HEK293 (cell line): ENCODE measurements around the gene SLC22A4.
A peak's percentile ranks its signal among the peaks of the same experiment; 100 is the strongest.

Experiments
- CTCF ChIA-PET: fragments of 350-600 bp; formaldehyde crosslinking; extraction: SDS; loops from one replicate; lab custom pipeline; 2021; ENCODE audit warnings: antibody characterized with exemption; lab: Yijun Ruan, JAX
- POLR2A ChIA-PET: fragments of 300-600 bp; formaldehyde crosslinking; extraction: SDS; loops from one replicate; lab custom pipeline; 2020; ENCODE audit warnings: antibody characterized with exemption, inconsistent platforms; lab: Yijun Ruan, JAX
- H3K27ac ChIP-seq: fragments of 200-500 bp; sonication (Bioruptor generic); 2 replicates; pipeline ENCODE4 v1.5.1; 2014; ENCODE audit warnings: low read depth, low read length, control low read depth, inconsistent platforms; ENCODE audit errors: extremely low read depth
- H3K36me3 ChIP-seq, 2 experiments: fragments of 200-500 bp in 1 of 2; sonication (Bioruptor generic) in 1 of 2; 1 replicate in 1 of 2; 2 replicates in 1 of 2; pipeline ENCODE4 v1.5.1; 2014 to 2017; ENCODE audit warnings: inconsistent platforms in 2 of 2, low read length in 2 of 2; ENCODE audit not compliant: control insufficient read depth in 2 of 2, insufficient read depth in 1 of 2
- H3K4me1 ChIP-seq: fragments of 200-500 bp; sonication (Bioruptor generic); 2 replicates; pipeline ENCODE4 v1.5.1; 2014; ENCODE audit warnings: mild to moderate bottlenecking, low read length, inconsistent platforms; ENCODE audit not compliant: control insufficient read depth, insufficient read depth
- H3K4me3 ChIP-seq: 2 replicates; pipeline ENCODE4 v1.5.1; 2011; ENCODE audit warnings: low read depth, mild to moderate bottlenecking, control low read depth, low read length, moderate library complexity
- H3K9me3 ChIP-seq: fragments of 200-500 bp; sonication (Bioruptor generic); 2 replicates; pipeline ENCODE4 v1.5.1; 2014; ENCODE audit warnings: low read depth, low read length, inconsistent platforms; ENCODE audit not compliant: control insufficient read depth, insufficient read depth
- BCL11A ChIP-seq: fragments of 450-650 bp; formaldehyde crosslinking; IDR thresholded peaks from 2 replicates; pipeline ENCODE4 v1.5.1; 2016; ENCODE audit warnings: low read depth, missing biosample characterization, missing genetic modification characterization
- GLI2 ChIP-seq: fragments of 450-650 bp; formaldehyde crosslinking; IDR thresholded peaks from 2 replicates; pipeline ENCODE4; 2017; ENCODE audit warnings: missing biosample characterization, missing genetic modification characterization, low read depth, borderline replicate concordance
- GLIS2 ChIP-seq: fragments of 450-650 bp; formaldehyde crosslinking; IDR thresholded peaks from 2 replicates; pipeline ENCODE4 v1.5.1; 2016; ENCODE audit warnings: missing biosample characterization, missing genetic modification characterization
- HOXC10 ChIP-seq: sonication (generic); formaldehyde crosslinking; IDR thresholded peaks from 2 replicates; pipeline ENCODE4 v1.8.1; 2023; ENCODE audit warnings: mild to moderate bottlenecking, missing genetic modification reagents
- KLF1 ChIP-seq: fragments of 450-650 bp; formaldehyde crosslinking; IDR thresholded peaks from 2 replicates; pipeline ENCODE4 v1.5.1; 2016; ENCODE audit warnings: missing biosample characterization, missing genetic modification characterization
- KLF10 ChIP-seq: fragments of 450-650 bp; IDR thresholded peaks from 2 replicates; pipeline ENCODE4 v1.5.1; 2018; ENCODE audit warnings: missing biosample characterization, mild to moderate bottlenecking, missing genetic modification characterization
- KLF8 ChIP-seq: fragments of 450-650 bp; formaldehyde crosslinking; IDR thresholded peaks from 2 replicates; pipeline ENCODE4 v1.5.1; 2016; ENCODE audit warnings: missing biosample characterization, missing genetic modification characterization
- KLF9 ChIP-seq: fragments of 450-650 bp; formaldehyde crosslinking; IDR thresholded peaks from 2 replicates; pipeline ENCODE4 v1.5.1; 2016; ENCODE audit warnings: missing biosample characterization, missing genetic modification characterization, low read depth
- PRDM1 ChIP-seq: fragments of 450-650 bp; formaldehyde crosslinking; IDR thresholded peaks from 2 replicates; pipeline ENCODE4; 2016; ENCODE audit warnings: missing biosample characterization, missing genetic modification characterization
- SCRT2 ChIP-seq: fragments of 450-650 bp; formaldehyde crosslinking; IDR thresholded peaks from 2 replicates; pipeline ENCODE4 v1.5.1; 2016; ENCODE audit warnings: missing biosample characterization, missing genetic modification characterization
- ZBTB48 ChIP-seq: fragments of 450-650 bp; formaldehyde crosslinking; IDR thresholded peaks from 2 replicates; pipeline ENCODE4 v1.5.1; 2016; ENCODE audit warnings: missing biosample characterization, missing genetic modification characterization
- ZFP37 ChIP-seq: fragments of 450-650 bp; formaldehyde crosslinking; IDR thresholded peaks from 2 replicates; pipeline ENCODE4 v1.5.1; 2016; ENCODE audit warnings: missing biosample characterization, missing genetic modification characterization
- ZFP69B ChIP-seq: fragments of 450-650 bp; formaldehyde crosslinking; IDR thresholded peaks from 2 replicates; pipeline ENCODE4 v1.5.1; 2016; ENCODE audit warnings: missing biosample characterization, missing genetic modification characterization
- ZNF112 ChIP-seq: fragments of 450-650 bp; formaldehyde crosslinking; IDR thresholded peaks from 2 replicates; pipeline ENCODE4 v1.5.0; 2017; ENCODE audit warnings: missing biosample characterization, missing genetic modification characterization
- ZNF155 ChIP-seq: fragments of 450-650 bp; formaldehyde crosslinking; IDR thresholded peaks from 2 replicates; pipeline ENCODE4 v1.5.1; 2016; ENCODE audit warnings: missing biosample characterization, missing genetic modification characterization
- ZNF2 ChIP-seq: fragments of 450-650 bp; formaldehyde crosslinking; IDR thresholded peaks from 2 replicates; pipeline ENCODE4 v1.5.1; 2016; ENCODE audit warnings: missing biosample characterization, missing genetic modification characterization
- ZNF223 ChIP-seq: fragments of 450-650 bp; formaldehyde crosslinking; IDR thresholded peaks from 2 replicates; pipeline ENCODE4 v1.5.1; 2016; ENCODE audit warnings: missing biosample characterization, missing genetic modification characterization
- ZNF394 ChIP-seq: fragments of 450-650 bp; formaldehyde crosslinking; IDR thresholded peaks from 2 replicates; pipeline ENCODE4 v1.5.1; 2016; ENCODE audit warnings: missing biosample characterization, missing genetic modification characterization, mild to moderate bottlenecking, moderate library complexity, borderline replicate concordance
- ZNF548 ChIP-seq: fragments of 450-650 bp; formaldehyde crosslinking; IDR thresholded peaks from 2 replicates; pipeline ENCODE4 v1.5.1; 2016; ENCODE audit warnings: missing biosample characterization, missing genetic modification characterization
- ZNF560 ChIP-seq: fragments of 450-650 bp; formaldehyde crosslinking; IDR thresholded peaks from 2 replicates; pipeline ENCODE4 v1.5.1; 2017; ENCODE audit warnings: missing biosample characterization, missing genetic modification characterization, borderline replicate concordance
- ZNF561 ChIP-seq: fragments of 450-650 bp; IDR thresholded peaks from 2 replicates; pipeline ENCODE4 v1.5.1; 2018; ENCODE audit warnings: missing biosample characterization, missing genetic modification characterization, borderline replicate concordance
- ZNF600 ChIP-seq: fragments of 450-650 bp; formaldehyde crosslinking; IDR thresholded peaks from 2 replicates; pipeline ENCODE4 v1.5.1; 2016; ENCODE audit warnings: missing biosample characterization, missing genetic modification characterization
- ZNF677 ChIP-seq: fragments of 450-650 bp; IDR thresholded peaks from 2 replicates; pipeline ENCODE4 v1.5.0; 2018; ENCODE audit warnings: missing biosample characterization, mild to moderate bottlenecking, missing genetic modification characterization, moderate library complexity
- ZNF76 ChIP-seq: fragments of 450-650 bp; formaldehyde crosslinking; IDR thresholded peaks from 2 replicates; pipeline ENCODE4; 2016; ENCODE audit warnings: low read depth, missing biosample characterization, missing genetic modification characterization, borderline replicate concordance
- ZNF776 ChIP-seq: fragments of 450-650 bp; formaldehyde crosslinking; IDR thresholded peaks from 2 replicates; pipeline ENCODE4 v1.5.0; 2017; ENCODE audit warnings: missing biosample characterization, missing genetic modification characterization, borderline replicate concordance
- ZXDB ChIP-seq: fragments of 450-650 bp; formaldehyde crosslinking; IDR thresholded peaks from 2 replicates; pipeline ENCODE4 v1.5.1; 2016; ENCODE audit warnings: missing biosample characterization, missing genetic modification characterization
- TF ChIP-seq, protein P1 (sequence below): fragments of 450-650 bp; formaldehyde crosslinking; IDR thresholded peaks from 2 replicates; pipeline ENCODE4 v1.5.1; 2016; ENCODE audit warnings: missing biosample characterization, missing genetic modification characterization
- TF ChIP-seq, protein P2 (sequence below): fragments of 450-650 bp; formaldehyde crosslinking; IDR thresholded peaks from 2 replicates; pipeline ENCODE4 v1.5.1; 2016; ENCODE audit warnings: missing biosample characterization, missing genetic modification characterization
- TF ChIP-seq, protein P3 (sequence below): fragments of 450-650 bp; formaldehyde crosslinking; IDR thresholded peaks from 2 replicates; pipeline ENCODE4; 2016; ENCODE audit warnings: missing biosample characterization, missing genetic modification characterization
- TF ChIP-seq, protein P4 (sequence below): fragments of 450-650 bp; formaldehyde crosslinking; IDR thresholded peaks from 2 replicates; pipeline ENCODE4 v1.5.1; 2016; ENCODE audit warnings: missing biosample characterization, missing genetic modification characterization
- TF ChIP-seq, protein P5 (sequence below): fragments of 450-650 bp; formaldehyde crosslinking; IDR thresholded peaks from 2 replicates; pipeline ENCODE4 v1.5.1; 2016; ENCODE audit warnings: missing biosample characterization, missing genetic modification characterization

SLC22A4 gene

DNA sequence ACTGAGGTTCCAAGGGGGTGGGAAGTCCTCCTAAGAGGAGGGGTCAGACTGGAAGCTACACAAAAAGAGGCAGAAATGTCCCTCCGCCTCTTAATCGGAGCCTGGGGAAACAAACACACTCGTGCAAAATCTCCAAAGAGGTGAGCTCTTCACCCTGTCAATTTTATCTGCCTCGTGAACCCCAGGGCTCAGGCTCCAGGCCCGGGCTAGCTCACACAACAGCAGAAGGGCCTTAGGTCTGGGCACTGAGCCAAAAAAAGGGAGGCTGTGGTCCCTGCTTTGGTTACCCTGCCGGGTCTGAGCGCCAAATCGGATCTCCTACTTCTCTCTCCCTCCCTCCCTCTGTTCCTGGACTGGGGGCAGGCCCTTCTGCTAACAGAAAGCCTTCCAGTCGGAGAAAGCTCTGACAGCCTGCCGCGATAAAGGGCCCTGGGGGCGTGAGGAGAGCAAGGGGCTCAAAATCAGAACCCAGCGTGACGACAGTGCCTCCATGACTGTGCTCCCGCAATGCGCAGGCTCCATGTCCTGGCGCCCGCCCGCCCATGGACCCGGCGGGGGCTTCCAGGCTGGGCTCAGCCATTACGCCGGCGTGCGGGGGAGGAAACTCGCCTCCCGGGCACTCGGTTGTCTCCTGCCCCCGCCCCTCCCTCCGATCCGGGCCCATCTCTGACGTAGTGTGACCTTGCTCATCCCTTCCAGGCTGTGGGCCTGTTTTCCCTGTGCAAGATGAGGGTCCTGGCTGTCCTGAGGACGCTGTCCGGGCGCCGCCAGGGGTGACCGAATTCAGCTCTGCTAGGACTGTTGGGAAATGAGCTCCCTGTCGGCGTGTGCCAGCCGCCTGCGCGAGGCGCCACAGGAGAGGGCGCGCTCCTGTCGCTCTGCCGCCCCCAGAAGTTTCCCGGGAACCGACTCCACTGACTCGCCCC, 865 bp upstream of the SLC22A4 start:
- H3K36me3 ChIP-seq: no peaks in the 10 kb centered on the region
- H3K4me3 ChIP-seq: peak overlapping the region; percentile 41
- peak overlapping the region; percentile 96 for H3K27ac ChIP-seq
- ChIA-PET POLR2A (interaction anchor here (0.6 to 3.3 kb wide), 31 partner anchors 8 to 1758 kb away, joined by 3 to 52 read pairs (median 5); partner anchors contain the start of genes GDF9, IRF1, KIF3A and P4HA2), CTCF (interaction anchor here (0.7 to 3.3 kb wide), 16 partner anchors 11 to 230 kb away, joined by 3 to 16 read pairs (median 5); partner anchors contain the start of gene SLC22A5)
- peaks cover 4% of the 10 kb centered on the region; the same call in 1 of the 2 replicates for H3K4me1 ChIP-seq
- no peaks in the 10 kb centered on the region for H3K9me3 ChIP-seq
- peak; percentile 34; the same call in 1 of the 2 replicates for TF ChIP-seq KLF1
- TF ChIP-seq ZFP37 (tag by site-specific recombination): peak; percentile 92
- TF ChIP-seq ZNF677 (tag by site-specific recombination): peak; percentile 9; the same call in 1 of the 2 replicates
- TF ChIP-seq, protein P1, sequence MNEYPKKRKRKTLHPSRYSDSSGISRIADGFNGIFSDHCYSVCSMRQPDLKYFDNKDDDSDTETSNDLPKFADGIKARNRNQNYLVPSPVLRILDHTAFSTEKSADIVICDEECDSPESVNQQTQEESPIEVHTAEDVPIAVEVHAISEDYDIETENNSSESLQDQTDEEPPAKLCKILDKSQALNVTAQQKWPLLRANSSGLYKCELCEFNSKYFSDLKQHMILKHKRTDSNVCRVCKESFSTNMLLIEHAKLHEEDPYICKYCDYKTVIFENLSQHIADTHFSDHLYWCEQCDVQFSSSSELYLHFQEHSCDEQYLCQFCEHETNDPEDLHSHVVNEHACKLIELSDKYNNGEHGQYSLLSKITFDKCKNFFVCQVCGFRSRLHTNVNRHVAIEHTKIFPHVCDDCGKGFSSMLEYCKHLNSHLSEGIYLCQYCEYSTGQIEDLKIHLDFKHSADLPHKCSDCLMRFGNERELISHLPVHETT (tag by site-specific recombination): peak; percentile 59
- TF ChIP-seq ZNF394: peak; percentile 9; the same call in 1 of the 2 replicates
- TF ChIP-seq PRDM1 (tag by site-specific recombination): 0 out of 2 replicates have a peak, but pooled peaks have one; percentile 34
- no peak for TF ChIP-seq HOXC10 (CRISPR knock-in tag)
- no peak for TF ChIP-seq ZNF155 (tag by site-specific recombination)
- TF ChIP-seq ZNF223 (tag by site-specific recombination): peak; percentile 71; the same call in 1 of the 2 replicates
- peak; percentile 96 for TF ChIP-seq ZNF600
- TF ChIP-seq, protein P2, sequence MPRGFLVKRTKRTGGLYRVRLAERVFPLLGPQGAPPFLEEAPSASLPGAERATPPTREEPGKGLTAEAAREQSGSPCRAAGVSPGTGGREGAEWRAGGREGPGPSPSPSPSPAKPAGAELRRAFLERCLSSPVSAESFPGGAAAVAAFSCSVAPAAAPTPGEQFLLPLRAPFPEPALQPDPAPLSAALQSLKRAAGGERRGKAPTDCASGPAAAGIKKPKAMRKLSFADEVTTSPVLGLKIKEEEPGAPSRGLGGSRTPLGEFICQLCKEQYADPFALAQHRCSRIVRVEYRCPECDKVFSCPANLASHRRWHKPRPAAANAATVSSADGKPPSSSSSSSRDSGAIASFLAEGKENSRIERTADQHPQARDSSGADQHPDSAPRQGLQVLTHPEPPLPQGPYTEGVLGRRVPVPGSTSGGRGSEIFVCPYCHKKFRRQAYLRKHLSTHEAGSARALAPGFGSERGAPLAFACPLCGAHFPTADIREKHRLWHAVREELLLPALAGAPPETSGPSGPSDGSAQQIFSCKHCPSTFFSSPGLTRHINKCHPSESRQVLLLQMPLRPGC (tag by site-specific recombination): peak; percentile 41; the same call in 1 of the 2 replicates
- TF ChIP-seq KLF9 (tag by site-specific recombination): peak; percentile 48
- peak; percentile 94 for TF ChIP-seq ZNF561 (tag by site-specific recombination)
- TF ChIP-seq, protein P3, sequence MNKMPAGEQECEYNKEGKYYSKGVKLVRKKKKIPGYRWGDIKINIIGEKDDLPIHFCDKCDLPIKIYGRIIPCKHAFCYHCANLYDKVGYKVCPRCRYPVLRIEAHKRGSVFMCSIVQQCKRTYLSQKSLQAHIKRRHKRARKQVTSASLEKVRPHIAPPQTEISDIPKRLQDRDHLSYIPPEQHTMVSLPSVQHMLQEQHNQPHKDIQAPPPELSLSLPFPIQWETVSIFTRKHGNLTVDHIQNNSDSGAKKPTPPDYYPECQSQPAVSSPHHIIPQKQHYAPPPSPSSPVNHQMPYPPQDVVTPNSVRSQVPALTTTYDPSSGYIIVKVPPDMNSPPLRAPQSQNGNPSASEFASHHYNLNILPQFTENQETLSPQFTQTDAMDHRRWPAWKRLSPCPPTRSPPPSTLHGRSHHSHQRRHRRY (tag by site-specific recombination): 0 out of 2 replicates have a peak, but pooled peaks have one; percentile 60
- TF ChIP-seq ZBTB48 (tag by site-specific recombination): peak; percentile 99
- TF ChIP-seq GLIS2: peak; percentile 96
- TF ChIP-seq ZNF560 (tag by site-specific recombination): no peak
- TF ChIP-seq ZNF548: peak; percentile 58; the same call in 1 of the 2 replicates
- TF ChIP-seq ZFP69B: peak; percentile 84
- TF ChIP-seq ZNF776 (tag by site-specific recombination): no peak; the same call in 1 of the 2 replicates
- TF ChIP-seq, protein P4, sequence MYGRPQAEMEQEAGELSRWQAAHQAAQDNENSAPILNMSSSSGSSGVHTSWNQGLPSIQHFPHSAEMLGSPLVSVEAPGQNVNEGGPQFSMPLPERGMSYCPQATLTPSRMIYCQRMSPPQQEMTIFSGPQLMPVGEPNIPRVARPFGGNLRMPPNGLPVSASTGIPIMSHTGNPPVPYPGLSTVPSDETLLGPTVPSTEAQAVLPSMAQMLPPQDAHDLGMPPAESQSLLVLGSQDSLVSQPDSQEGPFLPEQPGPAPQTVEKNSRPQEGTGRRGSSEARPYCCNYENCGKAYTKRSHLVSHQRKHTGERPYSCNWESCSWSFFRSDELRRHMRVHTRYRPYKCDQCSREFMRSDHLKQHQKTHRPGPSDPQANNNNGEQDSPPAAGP (tag by site-specific recombination): peak; percentile 92
- TF ChIP-seq ZNF76: peak; percentile 88
- peak; percentile 8; the same call in 1 of the 2 replicates for TF ChIP-seq BCL11A (tag by site-specific recombination)
- TF ChIP-seq ZXDB (tag by site-specific recombination): peak; percentile 77
- no peak for TF ChIP-seq GLI2
- TF ChIP-seq SCRT2 (tag by site-specific recombination): peak; percentile 46
- peak; percentile 75 for TF ChIP-seq KLF8 (tag by site-specific recombination)
- TF ChIP-seq, protein P5, sequence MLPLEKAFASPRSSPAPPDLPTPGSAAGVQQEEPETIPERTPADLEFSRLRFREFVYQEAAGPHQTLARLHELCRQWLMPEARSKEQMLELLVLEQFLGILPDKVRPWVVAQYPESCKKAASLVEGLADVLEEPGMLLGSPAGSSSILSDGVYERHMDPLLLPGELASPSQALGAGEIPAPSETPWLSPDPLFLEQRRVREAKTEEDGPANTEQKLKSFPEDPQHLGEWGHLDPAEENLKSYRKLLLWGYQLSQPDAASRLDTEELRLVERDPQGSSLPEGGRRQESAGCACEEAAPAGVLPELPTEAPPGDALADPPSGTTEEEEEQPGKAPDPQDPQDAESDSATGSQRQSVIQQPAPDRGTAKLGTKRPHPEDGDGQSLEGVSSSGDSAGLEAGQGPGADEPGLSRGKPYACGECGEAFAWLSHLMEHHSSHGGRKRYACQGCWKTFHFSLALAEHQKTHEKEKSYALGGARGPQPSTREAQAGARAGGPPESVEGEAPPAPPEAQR (tag by site-specific recombination): 0 out of 2 replicates have a peak, but pooled peaks have one; percentile 50
- peak; percentile 66 for TF ChIP-seq KLF10 (tag by site-specific recombination)
- TF ChIP-seq ZNF112 (tag by site-specific recombination): 0 out of 2 replicates have a peak, but pooled peaks have one; percentile 28
- TF ChIP-seq ZNF2 (tag by site-specific recombination): peak; percentile 79
